HL-60/S4 treated with retinoic acid at 250 ng/mL for 4 days and 3 days (cell line): ENCODE measurements around the gene GMDS.

Source experiments
- in situ Hi-C: fragments of 300-500 bp; cut with MboI; formaldehyde crosslinking; loops from 2 replicates; pipeline ENCODE4 v1.7.0; 2022; ENCODE audit warnings: low sequenced_read_pairs

Gene GMDS

GRCh38 chr6:1612299-1612973, 633.0 kb downstream of the GMDS start:
- in situ Hi-C loops = no loop called here

DNA sequence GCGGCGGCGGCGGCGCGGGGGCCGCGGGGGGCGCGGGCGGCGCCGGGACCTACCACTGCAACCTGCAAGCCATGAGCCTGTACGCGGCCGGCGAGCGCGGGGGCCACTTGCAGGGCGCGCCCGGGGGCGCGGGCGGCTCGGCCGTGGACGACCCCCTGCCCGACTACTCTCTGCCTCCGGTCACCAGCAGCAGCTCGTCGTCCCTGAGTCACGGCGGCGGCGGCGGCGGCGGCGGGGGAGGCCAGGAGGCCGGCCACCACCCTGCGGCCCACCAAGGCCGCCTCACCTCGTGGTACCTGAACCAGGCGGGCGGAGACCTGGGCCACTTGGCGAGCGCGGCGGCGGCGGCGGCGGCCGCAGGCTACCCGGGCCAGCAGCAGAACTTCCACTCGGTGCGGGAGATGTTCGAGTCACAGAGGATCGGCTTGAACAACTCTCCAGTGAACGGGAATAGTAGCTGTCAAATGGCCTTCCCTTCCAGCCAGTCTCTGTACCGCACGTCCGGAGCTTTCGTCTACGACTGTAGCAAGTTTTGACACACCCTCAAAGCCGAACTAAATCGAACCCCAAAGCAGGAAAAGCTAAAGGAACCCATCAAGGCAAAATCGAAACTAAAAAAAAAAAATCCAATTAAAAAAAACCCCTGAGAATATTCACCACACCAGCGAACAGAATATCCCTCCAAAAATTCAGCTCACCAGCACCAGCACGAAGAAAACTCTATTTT, 633.7 kb downstream of the GMDS start:
- in situ Hi-C loops = no loop called here

GRCh38 chr6:1611322-1611571, 634.2 kb downstream of the GMDS start:
- in situ Hi-C loops = no loop called here

GRCh38 chr6:1610497-1611321, 634.7 kb downstream of the GMDS start:
- in situ Hi-C loops = no loop called here

- in situ Hi-C loops = no loop called here
Observed at GRCh38 chr6:1609648-1610496, 635.5 kb downstream of the GMDS start, which contains the start of gene FOXC1. Gene FOXC1, plus strand, starts transcription at chr6:1609915. Its CDS starts 531 bp downstream, at chr6:1610446.

DNA sequence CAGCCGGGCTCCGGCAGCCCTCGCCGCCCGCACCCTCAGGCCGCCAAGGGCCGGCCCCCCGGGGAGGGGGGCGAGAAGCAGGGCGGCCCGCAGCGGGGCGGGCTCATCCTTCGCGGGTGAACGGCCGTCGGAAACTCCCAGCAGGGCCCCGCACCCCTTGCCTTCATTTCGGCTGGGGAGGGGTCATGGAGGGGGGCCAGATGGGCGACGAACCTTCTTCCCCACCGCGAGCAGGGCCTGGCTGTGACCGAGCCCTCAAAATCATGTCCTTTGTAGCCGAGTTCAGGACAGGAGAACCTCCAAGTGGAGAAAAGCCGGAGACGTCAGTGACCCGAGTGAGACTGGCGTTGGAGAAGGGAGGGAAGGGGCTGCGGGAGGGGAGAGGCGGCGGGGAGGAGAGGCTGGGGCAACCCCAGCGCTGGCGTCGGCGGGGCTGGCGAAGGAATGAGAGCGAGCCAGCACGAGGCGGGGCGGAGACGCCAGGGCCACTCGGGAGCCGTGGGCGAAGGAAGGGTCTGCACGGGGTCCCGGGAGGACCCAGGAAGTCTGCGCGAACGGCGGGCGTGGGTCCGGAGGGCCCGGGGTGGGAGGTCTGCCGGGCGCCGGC, 636.3 kb downstream of the GMDS start:
- in situ Hi-C loops = no loop called here

DNA sequence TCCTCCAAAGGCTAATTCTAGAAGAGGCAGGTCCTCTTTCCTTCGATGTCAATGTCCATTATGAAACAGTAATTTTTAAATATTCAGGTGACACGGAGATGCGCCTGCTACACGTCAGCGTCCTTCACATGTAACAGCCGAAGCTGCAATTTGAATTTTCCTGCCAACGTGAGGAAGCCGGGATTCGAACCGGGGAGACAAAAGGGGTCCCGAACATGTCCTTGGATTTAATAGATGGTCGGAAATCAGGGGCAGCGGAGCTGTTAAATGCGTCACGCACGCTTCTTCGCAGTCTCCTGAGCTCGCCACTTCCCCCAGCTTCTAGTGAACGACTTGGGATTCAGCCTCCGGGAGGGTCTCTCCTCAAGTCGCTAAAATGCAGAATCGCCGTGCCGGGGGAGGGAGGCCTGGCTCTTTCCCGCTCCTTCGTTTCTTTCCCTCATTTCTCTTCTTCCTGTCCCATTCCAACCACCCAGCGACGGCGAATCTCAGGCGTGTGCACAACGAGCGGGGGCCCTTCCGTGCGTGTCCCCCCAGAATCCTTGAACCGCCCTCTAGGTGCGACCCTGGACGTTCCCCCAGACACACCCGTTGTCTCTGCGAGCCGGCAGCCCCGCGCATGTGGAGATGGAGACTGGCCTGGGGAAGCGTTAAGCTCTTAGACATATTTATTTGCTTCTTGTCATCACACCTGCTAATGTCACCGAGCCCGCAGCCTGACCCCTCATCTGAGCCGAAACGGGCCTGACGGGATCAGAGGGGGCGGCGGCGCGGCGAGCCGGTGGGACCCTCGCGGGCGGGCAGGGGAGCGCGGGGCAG, 637.0 kb downstream of the GMDS start:
- in situ Hi-C loops = no loop called here

GRCh38 chr6:1607516-1608221, 637.7 kb downstream of the GMDS start:
- in situ Hi-C loops = no loop called here

DNA sequence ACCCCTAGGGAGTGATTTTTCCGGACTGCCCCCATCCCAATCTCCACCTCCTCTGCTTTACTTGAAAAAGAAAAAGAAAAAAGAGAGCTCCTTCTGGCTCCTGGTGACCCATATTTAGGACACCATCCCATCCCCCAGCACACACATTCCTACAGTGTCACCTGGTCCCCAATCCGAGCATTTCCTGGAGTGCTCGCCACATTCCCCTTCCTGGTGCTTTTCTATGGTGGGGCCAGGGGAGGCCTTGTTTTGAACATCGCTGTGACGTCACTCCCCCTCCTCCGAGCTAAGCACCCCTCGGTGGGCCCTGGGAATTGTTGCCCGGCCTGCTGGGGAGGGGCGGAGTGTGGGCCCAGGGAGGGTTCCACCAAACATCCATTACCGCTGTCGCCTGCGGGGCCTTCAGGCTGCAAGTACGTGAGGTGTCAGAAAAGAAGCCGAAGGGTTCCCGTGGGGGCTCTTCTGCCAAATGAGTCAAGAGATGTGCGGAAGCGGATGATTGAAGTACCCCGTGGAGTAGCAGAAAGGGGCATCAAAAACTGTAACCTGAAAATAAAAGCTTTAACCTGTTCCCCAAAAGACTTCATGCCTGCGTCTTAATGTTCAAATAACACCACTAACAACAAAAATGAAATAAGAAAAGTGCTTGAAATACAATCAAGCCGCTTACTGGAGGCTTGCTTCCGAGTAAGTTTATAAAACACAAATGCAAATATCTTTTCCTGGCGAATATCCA, 638.5 kb downstream of the GMDS start:
- in situ Hi-C loops = no loop called here

- in situ Hi-C loops = no loop called here
Observed at GRCh38 chr6:1605893-1606779, 639.3 kb downstream of the GMDS start.

GRCh38 chr6:1605004-1605892, 640.2 kb downstream of the GMDS start:
- in situ Hi-C loops = no loop called here

DNA sequence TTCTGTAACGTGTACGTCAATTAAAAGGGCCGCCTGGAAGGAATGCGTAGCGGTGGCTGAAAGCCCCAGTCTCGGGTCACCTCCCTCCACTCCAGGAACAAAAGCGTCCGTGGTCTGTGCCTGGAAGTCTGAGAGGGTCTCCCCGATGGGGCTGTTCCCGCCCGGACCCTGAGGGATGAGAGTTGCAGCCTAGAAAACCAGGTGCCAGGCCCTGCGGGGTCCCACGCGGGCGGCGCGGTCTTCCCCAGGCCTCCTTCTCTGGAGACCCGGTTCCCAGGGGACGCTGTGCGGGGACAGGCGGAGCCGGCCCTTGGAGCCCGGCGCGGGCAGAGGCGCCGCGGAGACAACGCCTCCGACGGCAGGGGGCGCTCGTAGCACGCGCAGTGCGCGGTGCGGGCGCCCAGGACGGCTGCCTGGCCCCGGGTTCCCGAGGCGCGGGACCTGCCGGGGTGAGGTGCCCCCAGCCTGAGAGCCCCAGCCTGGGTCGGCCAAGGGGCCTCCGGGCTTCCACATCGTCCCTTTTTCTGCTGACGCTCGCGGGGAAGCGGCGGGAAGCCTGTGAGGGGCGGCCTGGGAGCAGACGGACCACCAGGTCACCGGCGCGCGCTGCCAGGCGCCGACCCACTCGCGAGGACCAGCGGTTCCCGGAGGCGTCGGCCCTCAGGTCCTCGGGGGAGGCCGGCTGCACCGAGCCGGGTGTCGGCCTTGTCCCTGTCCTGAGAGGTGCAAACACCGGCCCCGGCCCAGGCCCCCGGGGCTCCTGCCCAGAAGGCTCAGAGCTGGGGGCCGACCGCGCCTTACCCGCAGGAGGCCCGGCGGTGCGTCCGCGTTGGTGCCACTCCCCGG, 641.0 kb downstream of the GMDS start:
- in situ Hi-C loops = no loop called here

GRCh38 chr6:1603708-1604107, 641.7 kb downstream of the GMDS start:
- in situ Hi-C loops = no loop called here

DNA sequence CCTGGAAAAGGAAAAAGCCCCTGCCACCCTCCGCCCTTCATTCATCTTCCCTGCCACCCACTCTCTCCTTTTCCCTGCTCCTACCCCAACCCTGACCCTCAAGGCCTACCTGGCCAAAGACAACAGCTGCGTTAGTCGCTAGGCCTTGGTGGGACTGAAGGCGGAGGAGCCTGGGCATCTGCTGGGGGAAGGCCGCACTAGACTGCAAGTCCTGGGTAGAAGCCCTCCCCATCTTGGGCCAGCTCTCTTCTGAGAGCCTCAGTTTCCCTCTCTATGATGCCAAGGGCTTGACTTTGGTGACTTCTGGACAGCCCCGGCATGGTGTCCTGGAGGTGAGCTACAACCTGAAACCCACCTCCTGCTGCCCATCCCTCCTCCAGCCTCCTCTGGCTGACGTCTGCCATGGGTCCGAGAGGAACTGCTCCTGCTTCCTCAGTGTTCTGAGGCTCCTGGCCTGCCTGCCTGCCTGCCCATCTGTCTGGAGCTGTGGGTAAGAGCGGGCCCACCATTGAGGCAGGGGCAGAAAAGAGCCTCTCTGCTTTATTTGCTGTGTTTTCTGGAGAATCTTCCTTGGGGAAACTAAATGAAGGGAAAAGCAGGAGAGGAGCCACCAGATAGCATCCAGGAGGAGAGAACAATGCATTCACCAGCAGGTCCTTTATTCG, 643.2 kb downstream of the GMDS start:
- in situ Hi-C loops = no loop called here
